ENCODE measurements around the gene CDCA3. TPM values are rescaled to one million over a fixed set of nuclear protein-coding genes. Genes with fewer than 3 reads are reported as not detected.
A peak's percentile ranks its signal among the peaks of the same experiment; 100 is the strongest.

The CDCA3 gene
- total RNA-seq, 1 donor from 2014 or later = 0.58 TPM

DNA sequence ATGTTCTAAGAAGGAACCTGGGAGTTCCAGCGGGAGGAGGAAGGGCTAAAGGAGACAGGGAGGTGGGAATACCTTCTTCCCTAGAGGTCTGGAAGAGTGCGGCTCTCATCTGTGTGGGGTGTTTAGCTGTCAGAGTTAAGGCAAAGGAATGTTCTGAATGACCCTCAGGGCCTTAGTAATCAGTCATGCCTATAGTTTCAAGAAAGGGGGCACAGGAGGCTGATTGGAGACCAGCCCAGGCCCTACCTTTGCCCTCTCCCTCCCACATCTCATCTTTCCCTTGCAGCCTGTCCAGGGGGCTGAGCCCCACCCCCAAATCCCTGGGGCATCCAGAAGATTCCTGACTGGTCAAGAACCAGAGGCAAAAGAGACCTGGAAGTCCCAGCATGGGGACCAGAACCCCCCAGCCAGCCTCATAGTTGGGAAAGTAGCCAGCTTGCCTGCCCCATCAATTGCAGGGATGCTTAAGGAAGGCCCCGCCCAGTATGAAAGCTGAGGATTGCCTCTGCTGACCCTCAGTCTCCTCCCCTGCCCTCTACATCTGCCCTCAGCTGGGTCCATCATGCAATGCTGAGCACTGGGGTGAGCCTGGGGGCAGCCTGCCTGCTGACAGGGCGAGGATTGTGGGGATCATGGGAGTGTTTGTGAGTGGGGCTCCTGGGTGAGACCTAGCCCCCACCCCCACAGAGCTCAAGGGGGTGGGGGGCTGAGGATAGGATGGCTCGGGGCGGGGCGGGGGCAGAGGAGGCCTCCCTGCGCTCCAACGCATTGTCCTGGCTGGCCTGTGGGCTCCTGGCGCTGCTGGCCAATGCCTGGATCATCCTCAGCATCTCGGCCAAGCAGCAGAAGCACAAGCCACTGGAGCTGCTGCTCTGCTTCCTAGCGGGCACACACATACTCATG lies 27.7 kb downstream of the CDCA3 start:
- no peak for ATAC-seq

DNA sequence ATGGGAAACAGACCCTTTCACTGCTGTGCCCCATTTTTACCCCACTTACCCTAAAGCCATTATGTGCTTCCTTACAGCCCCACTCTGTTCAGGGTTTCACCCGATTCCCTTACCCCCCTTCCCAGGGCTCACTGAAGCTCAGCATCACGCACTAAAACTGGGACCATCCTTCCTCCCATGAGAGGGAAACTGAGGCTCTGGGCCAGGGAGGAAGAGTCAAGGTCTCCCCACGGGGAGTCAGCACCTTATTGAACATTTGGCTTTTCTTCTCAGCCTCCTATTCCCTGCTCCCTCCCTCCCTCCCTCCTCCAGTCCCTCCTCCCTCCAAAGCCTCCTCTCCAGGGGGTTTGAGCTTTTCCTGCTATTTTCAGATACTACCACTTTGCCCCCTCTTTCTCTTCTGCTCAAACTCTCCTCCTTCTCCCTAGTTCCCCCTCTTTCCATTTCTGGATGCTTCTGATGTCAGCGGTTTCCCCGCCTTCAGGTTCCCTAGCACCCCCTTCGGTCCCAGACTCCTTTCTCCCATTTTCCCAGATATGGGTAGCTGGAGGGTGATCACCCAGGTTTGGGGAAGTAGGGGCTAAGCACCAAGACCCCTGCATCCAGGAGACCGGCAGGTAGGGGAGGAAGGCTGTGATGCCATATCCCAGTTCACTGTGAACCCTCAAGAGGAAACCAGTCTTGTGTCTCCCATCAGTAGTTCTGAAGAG lies 28.5 kb downstream of the CDCA3 start:
- no peak for DNase-seq (ENCODE audit: low spot score)
- no peak for ATAC-seq

More for the DNA sequence above, 27.7 kb downstream of the CDCA3 start:
- no peak for DNase-seq (ENCODE audit: low spot score)

GRCh38 chr12:6821591-6822425 lies 29.3 kb downstream of the CDCA3 start, which contains the start of gene GPR162:
GPR162 (plus strand) TSS chr12:6821821; CDS start chr12:6823899, 2,078 bp downstream.
- DNase-seq (ENCODE audit: low spot score) = no peak
- ATAC-seq = peak; percentile 37

DNA sequence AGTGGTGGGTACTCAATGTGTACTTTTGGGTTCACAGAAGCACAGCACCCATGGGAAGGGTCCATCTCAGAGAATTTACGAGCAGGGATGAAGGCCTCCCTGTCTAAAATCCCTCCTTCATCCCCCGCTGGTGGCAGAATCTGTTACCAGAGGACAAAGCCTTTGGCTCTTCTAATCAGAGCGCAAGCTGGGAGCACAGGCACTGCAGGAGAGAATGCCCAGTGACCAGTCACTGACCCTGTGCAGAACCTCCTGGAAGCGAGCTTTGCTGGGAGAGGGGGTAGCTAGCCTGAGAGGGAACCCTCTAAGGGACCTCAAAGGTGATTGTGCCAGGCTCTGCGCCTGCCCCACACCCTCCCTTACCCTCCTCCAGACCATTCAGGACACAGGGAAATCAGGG lies 30.9 kb downstream of the CDCA3 start:
- ATAC-seq (peak; percentile 26), DNase-seq (ENCODE audit: low spot score) (no peak)

GRCh38 chr12:6819106-6820030 lies 31.7 kb downstream of the CDCA3 start:
- DNase-seq (ENCODE audit: low spot score) (no peak), ATAC-seq (no peak)

DNA sequence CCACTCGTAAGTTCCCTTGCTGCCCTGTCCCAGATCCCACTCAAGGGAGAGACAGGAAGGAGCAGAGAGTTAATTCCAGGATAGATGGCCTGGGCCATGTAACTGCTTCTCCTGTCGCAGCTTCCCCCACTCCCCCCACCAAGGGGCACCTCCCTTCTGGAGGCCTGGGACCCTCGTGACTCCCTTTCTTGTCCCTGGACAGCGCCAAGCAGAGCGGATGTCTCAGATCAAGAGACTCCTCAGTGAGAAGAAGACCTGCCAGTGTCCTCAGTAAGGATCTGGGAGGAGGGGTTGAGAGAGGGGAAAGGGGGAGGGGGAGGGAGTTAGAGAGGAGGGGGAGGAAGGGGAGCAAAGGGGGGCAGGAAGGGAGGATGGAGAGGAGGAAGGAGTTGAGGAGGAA lies 32.4 kb downstream of the CDCA3 start:
- ATAC-seq = no peak
- DNase-seq (ENCODE audit: low spot score) = no peak

- DNase-seq (ENCODE audit: low spot score) = peak; percentile 66
- peak; percentile 71 for ATAC-seq
These were observed 32.9 kb downstream of the CDCA3 start for GRCh38 chr12:6818222-6818621.

DNA sequence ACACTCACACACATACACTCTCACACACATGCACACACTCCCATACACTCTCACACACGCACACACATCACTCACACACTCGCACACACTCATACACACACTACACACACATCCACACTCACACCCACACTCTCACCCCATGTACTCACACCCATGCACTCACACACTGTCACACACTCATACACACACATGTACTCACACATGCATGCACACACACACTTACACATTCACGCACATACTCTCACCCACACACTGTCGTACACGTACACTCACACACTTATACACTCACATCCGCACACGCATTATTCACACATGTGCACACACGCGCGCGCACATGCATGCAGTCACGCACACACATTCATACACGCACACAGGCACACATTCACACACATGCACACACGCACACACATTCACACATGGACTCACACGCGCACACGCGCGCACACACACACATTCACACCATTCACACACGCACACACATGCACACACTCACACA lies 33.4 kb downstream of the CDCA3 start:
- DNase-seq (ENCODE audit: low spot score) = no peak
- no peak for ATAC-seq

GRCh38 chr12:6817098-6817497 lies 34.0 kb downstream of the CDCA3 start:
- ATAC-seq (no peak), DNase-seq (ENCODE audit: low spot score) (no peak)

DNA sequence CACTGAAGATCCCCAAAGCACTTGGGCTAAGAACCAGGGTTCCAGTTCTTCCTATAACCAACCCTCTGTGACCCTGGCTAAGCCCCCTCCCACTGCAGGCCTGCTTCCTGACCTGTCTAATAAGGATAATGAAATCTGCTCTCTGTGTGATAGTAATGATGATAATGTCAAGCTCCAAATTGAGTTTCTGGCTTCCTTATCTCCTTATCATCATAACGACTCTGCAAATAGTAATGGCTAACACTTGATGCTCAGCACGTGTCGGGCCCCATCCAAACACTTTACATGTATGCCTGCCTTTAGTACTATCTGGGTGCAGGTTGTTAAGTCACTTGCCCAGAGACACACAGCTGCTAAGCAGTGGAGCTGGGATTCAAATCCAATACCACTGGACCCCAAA lies 34.5 kb downstream of the CDCA3 start:
- ATAC-seq (no peak), DNase-seq (ENCODE audit: low spot score) (no peak)

- ATAC-seq (no peak), DNase-seq (ENCODE audit: low spot score) (no peak)
These were observed 37.7 kb downstream of the CDCA3 start for GRCh38 chr12:6813363-6813762.

GRCh38 chr12:6810758-6811157 lies 40.3 kb downstream of the CDCA3 start:
- ATAC-seq (no peak), DNase-seq (ENCODE audit: low spot score) (no peak)

- DNase-seq (ENCODE audit: low spot score) = no peak
- ATAC-seq = no peak
These were observed 42.0 kb downstream of the CDCA3 start for GRCh38 chr12:6809056-6809455.

- ATAC-seq (no peak), DNase-seq (ENCODE audit: low spot score) (no peak)
These were observed 43.9 kb downstream of the CDCA3 start for GRCh38 chr12:6807170-6807569.

DNA sequence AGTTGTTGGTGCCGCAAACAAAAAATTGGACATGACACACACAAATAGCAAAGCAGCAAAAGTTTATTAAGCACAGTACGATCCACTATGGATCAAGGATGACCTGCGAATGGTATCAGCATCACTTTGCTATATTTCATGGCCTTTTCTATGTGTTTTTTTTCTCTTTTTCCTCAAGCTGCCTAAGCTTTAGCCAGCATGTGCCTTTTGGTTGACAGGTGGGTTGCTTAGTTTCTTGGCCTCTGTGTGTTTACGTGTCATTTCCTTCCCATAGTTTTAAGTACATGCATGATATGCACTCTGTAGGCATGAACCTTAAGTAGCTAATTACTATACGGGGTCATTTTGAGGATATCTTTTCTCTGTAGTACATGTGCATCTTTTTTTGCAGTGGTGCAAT lies 51.9 kb downstream of the CDCA3 start:
- no peak for ATAC-seq
- DNase-seq (ENCODE audit: low spot score) = no peak

Other genes with a start within 250 kb of the CDCA3 start
- gene CHD4, start 243.9 kb downstream of the CDCA3 start, total RNA-seq = 87.3 TPM
- gene LPAR5, start 215.3 kb downstream of the CDCA3 start, total RNA-seq = 0.88 TPM
- gene ACRBP, start 203.9 kb downstream of the CDCA3 start, total RNA-seq = 3.2 TPM
- gene ING4, start 188.2 kb downstream of the CDCA3 start, total RNA-seq = 14.4 TPM
- gene ZNF384, start 161.9 kb downstream of the CDCA3 start, total RNA-seq = 20.3 TPM
- not detected for gene PIANP, start 150.5 kb downstream of the CDCA3 start, total RNA-seq
- gene COPS7A, start 127.2 kb downstream of the CDCA3 start, total RNA-seq = 31.1 TPM
- gene MLF2, start 98.1 kb downstream of the CDCA3 start, total RNA-seq = 133 TPM
- gene PTMS, start 84.9 kb downstream of the CDCA3 start, total RNA-seq = 406 TPM
- gene LAG3, start 78.8 kb downstream of the CDCA3 start, total RNA-seq = 2.8 TPM
- 22.7 TPM for gene CD4, start 61.8 kb downstream of the CDCA3 start, total RNA-seq
- 1.3 TPM for gene GPR162, start 29.5 kb downstream of the CDCA3 start, total RNA-seq
- gene P3H3, start 22.9 kb downstream of the CDCA3 start, total RNA-seq = 1.4 TPM
- gene GNB3, start 10.4 kb downstream of the CDCA3 start, total RNA-seq = 0.08 TPM
- 48.0 TPM for gene USP5, start 864 bp upstream of the CDCA3 start, total RNA-seq
- gene TPI1, start 16.2 kb upstream of the CDCA3 start, total RNA-seq = 300 TPM
- 4.7 TPM for gene SPSB2, start 22.0 kb upstream of the CDCA3 start, total RNA-seq
- 1.9 TPM for gene LRRC23, start 53.5 kb upstream of the CDCA3 start, total RNA-seq
- gene ENO2, start 63.3 kb upstream of the CDCA3 start, total RNA-seq = 3.6 TPM
- 22.0 TPM for gene ATN1, start 76.7 kb upstream of the CDCA3 start, total RNA-seq
- gene RNU7-1, start 92.5 kb upstream of the CDCA3 start, total RNA-seq = not detected
- gene C12orf57, start 92.7 kb upstream of the CDCA3 start, total RNA-seq = 86.3 TPM
- gene PTPN6, start 100.1 kb upstream of the CDCA3 start, total RNA-seq = 17.8 TPM
- 129 TPM for gene PHB2, start 119.4 kb upstream of the CDCA3 start, total RNA-seq
- 16.1 TPM for gene EMG1, start 119.6 kb upstream of the CDCA3 start, total RNA-seq
- gene LPCAT3, start 167.2 kb upstream of the CDCA3 start, total RNA-seq = 54.3 TPM
- gene C1S, start 209.4 kb upstream of the CDCA3 start, total RNA-seq = 1,760 TPM
- gene C1R, start 241.2 kb upstream of the CDCA3 start, total RNA-seq = 1,748 TPM

Data from left lobe of liver (tissue), 2 donors.